ENCODE data around the gene KRTAP1-1.

DNA sequence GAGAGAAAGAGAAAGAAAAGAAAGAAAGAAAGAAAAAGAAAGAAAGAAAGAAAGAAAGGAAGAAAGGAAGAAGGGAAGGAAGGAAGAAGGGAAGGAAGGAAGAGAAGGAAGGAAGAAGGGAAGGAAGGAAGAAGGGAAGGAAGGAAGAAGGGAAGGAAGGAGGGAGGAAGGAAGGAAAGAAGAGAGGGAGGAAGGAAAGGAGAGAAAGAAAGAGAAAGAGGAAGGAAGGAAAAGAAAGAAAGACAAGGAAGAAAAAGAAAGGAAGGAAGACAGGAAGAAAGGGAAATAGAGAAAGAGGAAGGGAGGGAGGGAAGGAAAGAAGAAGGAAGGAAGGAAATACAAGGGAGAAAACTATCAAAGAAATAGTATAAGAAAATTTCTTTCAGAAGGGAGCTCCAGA is 35.5 kb upstream of the KRTAP1-1 start:
- no peak for TF ChIP-seq CTCF (conservative IDR thresholded peaks at IDR 0.05 in 1 of 2, IDR thresholded peaks at IDR 0.05 in 1 of 2; ENCODE audit: extremely low read depth in 1 of 2, insufficient read depth in 1 of 2, low read depth in 1 of 2, low read length in 2 of 2)
- TF ChIP-seq EZH2 (IDR thresholded peaks at IDR 0.05; ENCODE audit: borderline replicate concordance, low read length) = no peak

Data from mammary epithelial cell (primary cell).